ENCODE data around the gene CCDC141. TPM values are rescaled to one million over a fixed set of nuclear protein-coding genes. Genes with fewer than 3 reads are reported as not detected.

The CCDC141 gene
- total RNA-seq, 4 donors from 2014 or later: 1.6 to 10.3 (median 5.3) TPM

GRCh38 chr2:178804791-178805190 lies 245.1 kb downstream of the CCDC141 start:
- Histone ChIP-seq H3K27me3 (no peaks in the 10 kb centered on the region), H3K4me3 (no peak overlapping the region), H3K36me3 (no peaks in the 10 kb centered on the region), H3K4me1 (peaks cover 0 to 25% (median 0%) of the 10 kb centered on the region in 3 donors), H3K27ac (no peak overlapping the region), H3K9me3 (no peaks in the 10 kb centered on the region)
- ATAC-seq: no peak
- no peak for TF ChIP-seq POLR2A (IDR thresholded peaks at IDR 0.05)
- TF ChIP-seq EP300 (IDR thresholded peaks at IDR 0.05): no peak
- TF ChIP-seq POLR2AphosphoS5 (IDR thresholded peaks at IDR 0.05): no peak
- peak in 2 of 4 experiments; percentile 13 to 21 for TF ChIP-seq CTCF (IDR thresholded peaks at IDR 0.05)
- 79 to 83% methylated on average over 1 to 3 of the region's 3 CpGs for WGBS, 2 donors (ENCODE audit: low coverage in 1 of 2)

- Histone ChIP-seq H3K27ac (no peak overlapping the region), H3K4me3 (no peak overlapping the region), H3K27me3 (no peaks in the 10 kb centered on the region), H3K9me3 (no peaks in the 10 kb centered on the region), H3K4me1 (peaks cover 0 to 2% (median 0%) of the 10 kb centered on the region in 3 donors), H3K36me3 (no peaks in the 10 kb centered on the region)
- WGBS, 2 donors (ENCODE audit: low coverage in 1 of 2): 93 to 100% methylated on average over 2 to 5 of the region's 7 CpGs
- TF ChIP-seq EP300 (IDR thresholded peaks at IDR 0.05) (no peak), POLR2A (IDR thresholded peaks at IDR 0.05) (no peak), CTCF (IDR thresholded peaks at IDR 0.05) (no peak), POLR2AphosphoS5 (IDR thresholded peaks at IDR 0.05) (no peak)
- no peak for ATAC-seq
These were observed 249.4 kb downstream of the CCDC141 start for GRCh38 chr2:178800510-178800909.

GRCh38 chr2:178799305-178799704 lies 250.6 kb downstream of the CCDC141 start:
- no peaks in the 10 kb centered on the region for H3K9me3 ChIP-seq
- no peak overlapping the region for H3K4me3 ChIP-seq
- 99% methylated on average over 13 of the region's 19 CpGs; no CpG with 5 or more reads in 1 of the 2 donors for WGBS, 2 donors (ENCODE audit: low coverage in 1 of 2)
- no peak for ATAC-seq
- TF ChIP-seq CTCF (IDR thresholded peaks at IDR 0.05) (no peak), POLR2AphosphoS5 (IDR thresholded peaks at IDR 0.05) (no peak), EP300 (IDR thresholded peaks at IDR 0.05) (no peak), POLR2A (IDR thresholded peaks at IDR 0.05) (no peak)
- no peaks in the 10 kb centered on the region for H3K4me1 ChIP-seq
- no peaks in the 10 kb centered on the region for H3K27me3 ChIP-seq
- H3K36me3 ChIP-seq: no peaks in the 10 kb centered on the region
- H3K27ac ChIP-seq: no peak overlapping the region

- Histone ChIP-seq H3K27me3 (no peaks in the 10 kb centered on the region), H3K27ac (no peak overlapping the region), H3K36me3 (no peaks in the 10 kb centered on the region), H3K9me3 (no peaks in the 10 kb centered on the region), H3K4me1 (no peaks in the 10 kb centered on the region), H3K4me3 (no peak overlapping the region)
- no peak for TF ChIP-seq POLR2AphosphoS5 (IDR thresholded peaks at IDR 0.05)
- peak; percentile 52 to 69 (median 57) for TF ChIP-seq CTCF (IDR thresholded peaks at IDR 0.05)
- ATAC-seq: no peak
- 96 to 100% methylated on average over 2 of the region's 2 CpGs for WGBS, 2 donors (ENCODE audit: low coverage in 1 of 2)
These were observed 253.8 kb downstream of the CCDC141 start for GRCh38 chr2:178796079-178796677.

- Histone ChIP-seq H3K36me3 (no peaks in the 10 kb centered on the region), H3K4me3 (no peak overlapping the region), H3K4me1 (no peaks in the 10 kb centered on the region), H3K27me3 (no peaks in the 10 kb centered on the region), H3K9me3 (no peaks in the 10 kb centered on the region), H3K27ac (no peak overlapping the region)
- ATAC-seq: no peak
- no peak for TF ChIP-seq CTCF (IDR thresholded peaks at IDR 0.05)
- WGBS, 2 donors (ENCODE audit: low coverage in 1 of 2): 73 to 78% methylated on average over 5 of the region's 5 CpGs
These were observed 262.0 kb downstream of the CCDC141 start for GRCh38 chr2:178787934-178788333.
